ENCODE measurements around the gene MED22.

DNA sequence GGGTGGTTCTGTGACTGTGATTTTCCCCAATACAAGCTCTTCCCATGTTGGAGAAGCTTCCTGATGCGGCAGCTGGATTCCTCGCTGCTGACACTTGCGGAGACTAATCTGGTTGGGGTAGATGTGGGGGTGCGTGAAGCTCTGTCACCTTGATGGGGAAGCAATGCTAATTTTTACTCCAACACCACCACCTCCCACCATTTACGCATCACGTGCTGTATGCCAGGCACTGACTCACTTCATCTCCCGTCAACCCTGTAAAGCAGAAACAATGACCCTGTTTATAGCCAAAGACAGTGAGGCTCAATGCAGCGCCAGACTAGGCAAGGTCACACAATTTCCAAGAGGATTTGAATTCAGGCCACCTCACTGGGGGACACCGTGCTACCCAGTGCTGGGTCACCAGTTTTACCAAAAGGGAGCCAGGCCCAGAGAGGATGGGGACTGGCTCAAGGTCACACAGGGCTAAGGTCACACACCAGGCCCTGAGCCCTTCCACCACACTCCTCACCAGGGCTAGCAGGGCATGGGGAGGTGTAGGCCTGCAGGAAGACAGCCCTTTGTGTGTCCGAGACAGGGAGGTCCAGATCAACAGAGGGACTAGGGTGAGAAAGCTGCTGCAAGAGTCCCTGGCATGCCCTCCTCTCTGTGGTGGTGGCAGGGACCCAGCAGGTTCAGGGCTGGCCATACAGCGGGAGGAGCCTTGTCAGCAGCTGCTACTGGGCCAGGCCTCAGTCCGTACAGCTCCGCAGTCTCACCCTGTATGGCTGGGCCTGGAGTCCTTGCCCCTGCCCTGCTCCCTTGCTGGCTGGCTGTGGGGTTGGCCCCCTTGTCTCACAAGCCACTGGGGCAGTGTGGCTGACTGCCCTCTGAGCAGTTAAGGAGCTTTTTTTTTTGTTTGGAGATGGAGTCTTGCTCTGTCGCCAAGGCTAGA lies 31.5 kb upstream of the MED22 start:
- TF ChIP-seq, protein P1, sequence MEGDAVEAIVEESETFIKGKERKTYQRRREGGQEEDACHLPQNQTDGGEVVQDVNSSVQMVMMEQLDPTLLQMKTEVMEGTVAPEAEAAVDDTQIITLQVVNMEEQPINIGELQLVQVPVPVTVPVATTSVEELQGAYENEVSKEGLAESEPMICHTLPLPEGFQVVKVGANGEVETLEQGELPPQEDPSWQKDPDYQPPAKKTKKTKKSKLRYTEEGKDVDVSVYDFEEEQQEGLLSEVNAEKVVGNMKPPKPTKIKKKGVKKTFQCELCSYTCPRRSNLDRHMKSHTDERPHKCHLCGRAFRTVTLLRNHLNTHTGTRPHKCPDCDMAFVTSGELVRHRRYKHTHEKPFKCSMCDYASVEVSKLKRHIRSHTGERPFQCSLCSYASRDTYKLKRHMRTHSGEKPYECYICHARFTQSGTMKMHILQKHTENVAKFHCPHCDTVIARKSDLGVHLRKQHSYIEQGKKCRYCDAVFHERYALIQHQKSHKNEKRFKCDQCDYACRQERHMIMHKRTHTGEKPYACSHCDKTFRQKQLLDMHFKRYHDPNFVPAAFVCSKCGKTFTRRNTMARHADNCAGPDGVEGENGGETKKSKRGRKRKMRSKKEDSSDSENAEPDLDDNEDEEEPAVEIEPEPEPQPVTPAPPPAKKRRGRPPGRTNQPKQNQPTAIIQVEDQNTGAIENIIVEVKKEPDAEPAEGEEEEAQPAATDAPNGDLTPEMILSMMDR (IDR thresholded peaks at IDR 0.05; ENCODE audit: poor library complexity), result no peak
- TF ChIP-seq EZH2 (IDR thresholded peaks at IDR 0.05; ENCODE audit: borderline replicate concordance), result no peak
- no peak for TF ChIP-seq EZH2phosphoT487 (IDR thresholded peaks at IDR 0.05; ENCODE audit: low read depth, severe bottlenecking, unreplicated experiment)
